GM18508 (cell line): Measurements from ENCODE around the gene TAB3.

ENCODE experiments used
- ATAC-seq: cut with Tn5 transposase; IDR thresholded peaks from one replicate; pipeline ENCODE4 v1.9.1; 2021; ENCODE audit warnings: moderate number of reproducible peaks; ENCODE audit not compliant: insufficient read depth, unreplicated experiment

TAB3 gene

DNA sequence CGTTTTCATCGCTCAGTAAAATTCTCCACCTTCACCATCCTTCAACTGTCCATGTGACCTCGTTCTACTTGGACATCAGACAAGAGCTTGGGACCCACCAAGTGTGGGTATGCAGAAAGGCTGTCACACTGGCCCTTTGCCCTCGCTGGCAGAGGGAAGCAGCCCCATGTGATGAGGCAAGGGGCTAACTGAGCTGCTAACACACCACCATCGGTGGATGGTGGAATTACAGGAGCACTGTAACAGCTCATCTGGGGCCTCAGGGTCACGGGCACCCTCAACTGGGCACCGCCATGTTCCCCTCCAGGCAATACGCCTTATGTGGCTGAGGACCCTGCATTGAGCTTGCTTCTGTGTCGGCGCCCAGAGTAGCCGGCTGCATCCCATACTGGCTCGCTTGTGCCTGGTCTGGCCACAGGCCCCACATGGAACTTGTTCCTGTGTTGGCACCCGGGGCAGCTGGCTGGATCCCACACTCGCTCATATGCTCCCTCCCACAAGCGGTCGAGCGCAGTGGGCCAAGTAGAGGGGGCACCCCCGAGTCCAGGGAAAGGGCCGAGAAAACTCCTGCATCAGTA lies 109.5 kb downstream of the TAB3 start:
- ATAC-seq, result no peak

DNA sequence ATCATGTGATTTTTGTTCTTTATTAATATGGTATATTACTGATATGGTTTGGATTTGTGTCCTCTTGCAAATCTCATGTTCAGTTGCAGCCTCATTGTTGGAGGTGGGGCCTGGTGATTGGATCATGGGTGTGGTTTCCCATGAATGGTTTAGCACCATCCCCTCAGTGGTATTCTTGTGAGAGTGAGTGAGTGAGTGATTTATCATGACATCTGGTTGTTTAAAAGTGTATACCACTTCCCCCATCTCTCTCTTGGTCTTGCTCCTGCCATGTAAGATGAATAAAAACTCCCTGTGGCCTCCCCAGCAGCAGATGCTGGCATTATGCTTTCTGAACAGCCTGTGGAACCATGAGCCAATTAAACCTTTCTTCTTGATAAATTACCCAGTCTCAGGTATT lies 111.5 kb downstream of the TAB3 start:
- no peak for ATAC-seq
